HepG2 (cell line): Measurements from ENCODE around the gene SEPTIN3. TPM values are rescaled to one million over a fixed set of nuclear protein-coding genes. Genes with fewer than 3 reads are reported as not detected.

Source experiments
- AFF4 ChIP-seq: sonication (generic); formaldehyde crosslinking; IDR thresholded peaks from 2 replicates; pipeline ENCODE4 v1.4.0; 2020; ENCODE audit warnings: missing genetic modification reagents
- HMGA1 ChIP-seq: sonication (generic); formaldehyde crosslinking; conservative IDR thresholded peaks from 2 replicates; pipeline ENCODE4 v1.4.0; 2020; ENCODE audit warnings: missing genetic modification reagents
- HNRNPLL ChIP-seq: fragments of 200-400 bp; formaldehyde crosslinking; IDR thresholded peaks from 2 replicates; pipeline ENCODE4 v1.6.1; 2017; ENCODE audit warnings: mild to moderate bottlenecking, low read depth, low read length; ENCODE audit not compliant: poor library complexity, severe bottlenecking
- IRX3 ChIP-seq: sonication (generic); formaldehyde crosslinking; IDR thresholded peaks from 2 replicates; pipeline ENCODE4 v1.8.1; 2023; ENCODE audit warnings: mild to moderate bottlenecking, low read depth, missing genetic modification reagents, borderline replicate concordance
- KDM6A ChIP-seq: IDR thresholded peaks from 2 replicates; pipeline ENCODE4 v1.6.1; 2016; ENCODE audit warnings: low read depth
- KIAA2018 ChIP-seq: sonication (generic); formaldehyde crosslinking; IDR thresholded peaks from 2 replicates; pipeline ENCODE4 v1.5.0; 2020; ENCODE audit warnings: mild to moderate bottlenecking, missing genetic modification reagents, borderline replicate concordance
- MXD3 ChIP-seq: IDR thresholded peaks from 2 replicates; pipeline ENCODE4 v1.6.1; 2016; ENCODE audit warnings: mild to moderate bottlenecking, missing biosample characterization, missing genetic modification reagents
- POLR2AphosphoS5 ChIP-seq: IDR thresholded peaks from 2 replicates; pipeline ENCODE4 v1.6.1; 2012; ENCODE audit warnings: low read depth, low read length
- RCOR2 ChIP-seq: IDR thresholded peaks from 2 replicates; pipeline ENCODE4 v1.6.1; 2016; ENCODE audit warnings: missing biosample characterization, missing genetic modification reagents
- ZFP37 ChIP-seq: sonication (generic); formaldehyde crosslinking; IDR thresholded peaks from 2 replicates; pipeline ENCODE4 v1.4.0; 2020; ENCODE audit warnings: missing genetic modification reagents, borderline replicate concordance
- ZNF256 ChIP-seq: sonication (generic); formaldehyde crosslinking; conservative IDR thresholded peaks from 2 replicates; pipeline ENCODE4 v1.4.0; 2020; ENCODE audit warnings: missing genetic modification reagents
- ZNF350 ChIP-seq: sonication (generic); formaldehyde crosslinking; IDR thresholded peaks from 2 replicates; pipeline ENCODE4 v1.4.0; 2020; ENCODE audit warnings: mild to moderate bottlenecking, low read depth, missing genetic modification reagents, borderline replicate concordance
- ZNF605 ChIP-seq: sonication (generic); formaldehyde crosslinking; IDR thresholded peaks from 2 replicates; pipeline ENCODE4 v1.8.0; 2022; ENCODE audit warnings: mild to moderate bottlenecking, missing genetic modification reagents
- ZNF670 ChIP-seq: sonication (generic); formaldehyde crosslinking; IDR thresholded peaks from 2 replicates; pipeline ENCODE4 v1.8.0; 2022; ENCODE audit warnings: mild to moderate bottlenecking, missing genetic modification reagents, borderline replicate concordance
- polyA plus RNA-seq, 8 experiments: library from polyadenylated mRNA; depleted of rRNA in 3 of 8; stranded (reverse) in 7 of 8; unstranded in 1 of 8; fragments of >200 nt; fragmentation: Illumina TruSeq in 4 of 8; extraction: Trizol in 4 of 8; gene quantifications; 2 replicates each; pipeline versions ENCODE4 v1.2.1 to v1.2.3, GENCODE V29; 2011 to 2016; ENCODE audit warnings: low read depth in 4 of 8, missing spikeins in 1 of 8, mixed read lengths in 1 of 8; ENCODE audit not compliant: insufficient read depth in 1 of 8
- total RNA-seq, 5 experiments: library from RNA; depleted of rRNA; stranded (reverse); fragments of >200 nt; fragmentation: Illumina TruSeq; extraction: Trizol; gene quantifications; 2 replicates each; pipeline ENCODE4 v1.2.3, GENCODE V29; 2016; ENCODE audit warnings: low read depth in 1 of 5

Gene SEPTIN3
- total and polyA plus RNA-seq, 2 of the 13 experiments (the other 11 are each of a cell fraction or from before 2014, with no cell fraction given): 0.04 TPM; not detected in 1

GRCh38 chr22:41940832-41941765, 28.1 kb upstream of the SEPTIN3 start (continued):
- TF ChIP-seq AFF4 (CRISPR knock-in tag): no peak
- no peak for TF ChIP-seq ZNF256 (CRISPR knock-in tag)
- TF ChIP-seq HMGA1: no peak
- no peak for TF ChIP-seq POLR2AphosphoS5
- TF ChIP-seq ZNF350 (CRISPR knock-in tag): peak; percentile 55; the same call in 1 of the 2 replicates
- TF ChIP-seq ZFP37 (CRISPR knock-in tag): no peak
- peak; percentile 34; the same call in 1 of the 2 replicates for TF ChIP-seq RCOR2 (CRISPR knock-in tag)
- TF ChIP-seq MXD3 (CRISPR knock-in tag): no peak
- TF ChIP-seq ZNF605: no peak
- TF ChIP-seq ZNF670 (CRISPR knock-in tag): no peak
- TF ChIP-seq KDM6A (CRISPR knock-in tag): no peak
- TF ChIP-seq IRX3: no peak
- TF ChIP-seq HNRNPLL: no peak
- no peak for TF ChIP-seq KIAA2018
